HCT116 (cell line): ENCODE data around the gene CPNE5.

ENCODE experiments used
- CBX3 ChIP-seq: IDR thresholded peaks from 2 replicates; pipeline ENCODE4 v1.6.1; 2012; ENCODE audit warnings: low read depth
- CEBPB ChIP-seq: IDR thresholded peaks from 2 replicates; pipeline ENCODE4 v1.6.1; 2012; ENCODE audit warnings: low read depth
- CTCF ChIP-seq, 3 experiments: fragments of 200-600 bp in 1 of 3; sonication (generic) in 1 of 3; IDR thresholded peaks in 2 of 3; conservative IDR thresholded peaks in 1 of 3; 2 replicates each; pipeline ENCODE4 v1.5.1; 2012 to 2017; ENCODE audit warnings: low read depth in 2 of 3, low read length in 2 of 3, antibody characterized with exemption in 1 of 3, borderline replicate concordance in 1 of 3, control low read depth in 1 of 3, mild to moderate bottlenecking in 1 of 3, mixed read lengths in 1 of 3, mixed run types in 1 of 3, moderate library complexity in 1 of 3; ENCODE audit not compliant: insufficient read depth in 1 of 3
- EGR1 ChIP-seq: IDR thresholded peaks from 2 replicates; pipeline ENCODE4 v1.6.1; 2012; ENCODE audit warnings: low read depth
- EZH2 ChIP-seq: fragments of 200-600 bp; sonication (generic); IDR thresholded peaks from 2 replicates; pipeline ENCODE4 v1.6.1; 2017; ENCODE audit warnings: antibody characterized with exemption, mixed run types
- EZH2phosphoT487 ChIP-seq: fragments of 200-600 bp; IDR thresholded peaks from 2 replicates; pipeline ENCODE4 v1.6.1; 2018; ENCODE audit warnings: antibody characterized with exemption, borderline replicate concordance
- POLR2A ChIP-seq: IDR thresholded peaks from 2 replicates; pipeline ENCODE4 v1.7.0; 2011; ENCODE audit warnings: borderline replicate concordance; ENCODE audit not compliant: insufficient read depth, insufficient read length; ENCODE audit errors: extremely low read depth
- RAD21 ChIP-seq: IDR thresholded peaks from 2 replicates; pipeline ENCODE4 v1.6.1; 2012; ENCODE audit warnings: low read depth, mild to moderate bottlenecking
- SIN3A ChIP-seq: IDR thresholded peaks from 2 replicates; pipeline ENCODE4 v1.6.1; 2012; ENCODE audit warnings: low read depth
- TCF7L2 ChIP-seq: IDR thresholded peaks from 2 replicates; pipeline ENCODE4 v1.7.0; 2011; ENCODE audit warnings: borderline replicate concordance, inconsistent platforms; ENCODE audit not compliant: insufficient read depth, insufficient read length; ENCODE audit errors: extremely low read depth
- YY1 ChIP-seq: IDR thresholded peaks from 2 replicates; pipeline ENCODE4 v1.6.1; 2011; ENCODE audit warnings: low read length, low read depth, moderate library complexity, mild to moderate bottlenecking; ENCODE audit not compliant: insufficient replicate concordance; ENCODE audit errors: extremely low read depth

- TF ChIP-seq YY1, result no peak
- TF ChIP-seq EZH2phosphoT487, result no peak
- TF ChIP-seq EZH2, result no peak
- TF ChIP-seq EGR1, result no peak
- TF ChIP-seq CTCF (IDR thresholded peaks at IDR 0.05 in 2 of 3, conservative IDR thresholded peaks at IDR 0.05 in 1 of 3; ENCODE audit: borderline replicate concordance in 1 of 3, insufficient read depth in 1 of 3, low read depth in 2 of 3, low read length in 2 of 3), result no peak
- no peak for TF ChIP-seq SIN3A
- TF ChIP-seq RAD21, result no peak
- no peak for TF ChIP-seq CEBPB
- no peak for TF ChIP-seq TCF7L2
- TF ChIP-seq POLR2A, result no peak
- TF ChIP-seq CBX3, result no peak
Measured at GRCh38 chr6:36730424-36731380, 108.5 kb downstream of the CPNE5 start.
